Endodermal cell (in vitro differentiated cells): ENCODE measurements around the gene CEP170B. TPM values are rescaled to one million over a fixed set of nuclear protein-coding genes. Genes with fewer than 3 reads are reported as not detected.

Experiments used
- DNase-seq: peaks from one replicate; pipeline ENCODE4 v3.0.0-alpha.2; 2017
- H3K27ac ChIP-seq: 2 replicates; pipeline ENCODE4 v1.5.1; 2013; ENCODE audit warnings: mild to moderate bottlenecking, low read depth, low read length, moderate library complexity
- H3K27me3 ChIP-seq: 2 replicates; pipeline ENCODE4 v1.6.1; 2013; ENCODE audit warnings: mild to moderate bottlenecking, low read length, moderate library complexity; ENCODE audit not compliant: insufficient read depth, control insufficient read depth, poor library complexity, severe bottlenecking
- H3K36me3 ChIP-seq: 2 replicates; pipeline ENCODE4 v1.7.0; 2013; ENCODE audit warnings: mild to moderate bottlenecking, low read length, moderate library complexity; ENCODE audit not compliant: control insufficient read depth, insufficient read depth
- H3K4me1 ChIP-seq: one replicate; pipeline ENCODE4 v1.7.0; 2013; ENCODE audit warnings: low read length; ENCODE audit not compliant: control insufficient read depth, insufficient read depth
- H3K4me3 ChIP-seq: 2 replicates; pipeline ENCODE4 v1.5.1; 2013; ENCODE audit warnings: mild to moderate bottlenecking, low read length, moderate library complexity
- H3K9ac ChIP-seq: 2 replicates; pipeline ENCODE4 v1.6.1; 2013; ENCODE audit warnings: mild to moderate bottlenecking, low read length, moderate library complexity; ENCODE audit not compliant: poor library complexity, severe bottlenecking; ENCODE audit errors: extremely low read depth
- H3K9me3 ChIP-seq: 2 replicates; pipeline ENCODE4 v1.6.1; 2013; ENCODE audit warnings: mild to moderate bottlenecking, low read length, moderate library complexity; ENCODE audit not compliant: control insufficient read depth
- H3K27ac Mint-ChIP-seq: 2 replicates; pipeline ENCODE4 v1.8.0; 2020; ENCODE audit warnings: mixed read lengths
- H3K27me3 Mint-ChIP-seq: 2 replicates; pipeline ENCODE4 v1.8.0; 2021; ENCODE audit warnings: mild to moderate bottlenecking, mixed read lengths; ENCODE audit not compliant: insufficient read depth
- H3K36me3 Mint-ChIP-seq: 2 replicates; pipeline ENCODE4 v1.8.0; 2020; ENCODE audit warnings: low read depth, mixed read lengths
- H3K4me1 Mint-ChIP-seq: 2 replicates; pipeline ENCODE4 v1.8.0; 2020; ENCODE audit warnings: mixed read lengths
- H3K4me3 Mint-ChIP-seq: 2 replicates; pipeline ENCODE4 v1.8.0; 2020; ENCODE audit warnings: mild to moderate bottlenecking, moderate library complexity, mixed read lengths
- H3K9me3 Mint-ChIP-seq: 2 replicates; pipeline ENCODE4 v1.8.0; 2020; ENCODE audit warnings: mild to moderate bottlenecking, mixed read lengths
- CTCF ChIP-seq: fragments of 200-600 bp; sonication (generic); conservative IDR thresholded peaks from 2 replicates; pipeline ENCODE4 v1.5.0; 2021; ENCODE audit warnings: antibody characterized with exemption, mild to moderate bottlenecking
- WGBS, 2 experiments: methylation state at CpG; one replicate each; pipeline versions ENCODE4 v1.1.5 to v1.1.7; 2013; ENCODE audit warnings: missing lambda C conversion rate in 2 of 2, mixed read lengths in 1 of 2; ENCODE audit not compliant: insufficient coverage in 1 of 2, insufficient read length in 1 of 2; 5-methylcytosine and 5-hydroxymethylcytosine counted together
- total RNA-seq, 2 donors: library from RNA; stranded (reverse); fragmentation: NEBNext Ultra II Directional in 1 of 2; extraction: Animal tissue kit (Norgen Biotek cat#: 25700) in 1 of 2; gene quantifications; 2 replicates in 1 of 2; 3 replicates in 1 of 2; pipeline ENCODE4 v1.2.1, GENCODE V29; 2021

The CEP170B gene
- total RNA-seq, 2 donors from 2014 or later: 38.9 to 43.1 TPM

- H3K4me3 Mint-ChIP-seq: no peak overlapping the region
- Histone ChIP-seq H3K9me3 (no peaks in the 10 kb centered on the region), H3K4me1 (no peaks in the 10 kb centered on the region), H3K27ac (no peak overlapping the region), H3K4me3 (no peak overlapping the region), H3K9ac (no peak overlapping the region), H3K27me3 (no peaks in the 10 kb centered on the region), H3K36me3 (peaks cover 4% of the 10 kb centered on the region)
- H3K36me3 Mint-ChIP-seq: peaks cover 2% of the 10 kb centered on the region
- peak; percentile 77 for TF ChIP-seq CTCF
- no peaks in the 10 kb centered on the region for H3K9me3 Mint-ChIP-seq
- no peaks in the 10 kb centered on the region for H3K27me3 Mint-ChIP-seq
- DNase-seq: peak; percentile 84
- H3K27ac Mint-ChIP-seq: no peak overlapping the region
- H3K4me1 Mint-ChIP-seq: peaks cover 7% of the 10 kb centered on the region
- 81 to 82% methylated on average over 12 to 21 of the region's 21 CpGs for WGBS, 2 experiments
Measured at GRCh38 chr14:104870368-104871144, 5.5 kb downstream of the CEP170B start.

- Mint-ChIP-seq H3K9me3 (no peaks in the 10 kb centered on the region), H3K4me3 (no peak overlapping the region)
Measured at GRCh38 chr14:104871145-104871655, 6.1 kb downstream of the CEP170B start.

More at GRCh38 chr14:104871145-104871655, 6.1 kb downstream of the CEP170B start:
- peaks cover 7% of the 10 kb centered on the region for H3K4me1 Mint-ChIP-seq
- Histone ChIP-seq H3K4me3 (no peak overlapping the region), H3K27ac (no peak overlapping the region), H3K9ac (no peak overlapping the region), H3K4me1 (no peaks in the 10 kb centered on the region), H3K36me3 (peaks cover 4% of the 10 kb centered on the region), H3K9me3 (no peaks in the 10 kb centered on the region), H3K27me3 (no peaks in the 10 kb centered on the region)
- no peak overlapping the region for H3K27ac Mint-ChIP-seq
- DNase-seq: no peak
- no peak for TF ChIP-seq CTCF
- 83 to 91% methylated on average over 7 to 14 of the region's 15 CpGs for WGBS, 2 experiments
- no peaks in the 10 kb centered on the region for H3K27me3 Mint-ChIP-seq
- H3K36me3 Mint-ChIP-seq: peaks cover 2% of the 10 kb centered on the region
